Mucosa of descending colon (tissue), 3 donors: Measurements from ENCODE around the gene ASCL5. TPM values are rescaled to one million over a fixed set of nuclear protein-coding genes. Genes with fewer than 3 reads are reported as not detected.

Source experiments
- ATAC-seq: fragments of 200-7000 bp; cut with Tn5 transposase; one replicate; pipeline ENCODE4 v1.9.1; 2020; ENCODE audit warnings: mild to moderate bottlenecking, moderate library complexity
- DNase-seq, 3 donors: peaks; one replicate each; pipeline ENCODE4 v3.0.0-alpha.2; 2020
- H3K36me3 ChIP-seq: fragments of 200-600 bp; one replicate; pipeline ENCODE4 v1.8.0; 2021; ENCODE audit warnings: low read depth, mild to moderate bottlenecking
- H3K4me1 ChIP-seq: fragments of 200-600 bp; one replicate; pipeline ENCODE4 v1.8.0; 2021; ENCODE audit warnings: low read depth, mild to moderate bottlenecking
- H3K4me3 ChIP-seq: fragments of 200-600 bp; one replicate; pipeline ENCODE4 v1.8.0; 2021; ENCODE audit warnings: mild to moderate bottlenecking
- H3K9me3 ChIP-seq: fragments of 200-600 bp; one replicate; pipeline ENCODE4 v1.8.0; 2021; ENCODE audit warnings: mild to moderate bottlenecking
- CTCF ChIP-seq: fragments of 200-600 bp; IDR thresholded peaks from one replicate; pipeline ENCODE4 v1.8.0; 2022; ENCODE audit warnings: antibody characterized with exemption, mild to moderate bottlenecking
- intact Hi-C, 2 donors: fragments of 100-400 bp; cut with DNase I in 1 of 2; cut with micrococcal nuclease in 1 of 2; formaldehyde crosslinking; loops; one replicate each; pipeline versions ENCODE4 v1.11.0 to v1.11.1; 2022; cut with DNase I, micrococcal nuclease
- total RNA-seq, 3 donors: library from RNA; stranded (reverse); fragmentation: NEBNext Ultra II Directional in 2 of 3; extraction: Animal tissue kit (Norgen Biotek cat#: 25700) in 2 of 3; gene quantifications; one replicate each; pipeline versions ENCODE4 v1.2.1 to v1.2.4, GENCODE V29; 2021 to 2023
- donor health status: DM: no; HTN: no; CAD: no; lungs with moderate emphysema.
- donor health status: DM: no; HTN: no; CAD: no.
- donor health status: DM: no; HTN: yes; CAD: no.

ASCL5 gene
- total RNA-seq, 3 donors from 2014 or later, result not detected

- H3K4me3 ChIP-seq, result no peak overlapping the region
- no peaks in the 10 kb centered on the region for H3K9me3 ChIP-seq
- H3K4me1 ChIP-seq, result no peaks in the 10 kb centered on the region
Observed at GRCh38 chr1:201103666-201104065, 23.3 kb downstream of the ASCL5 start.

GRCh38 chr1:201100169-201100930 is 26.6 kb downstream of the ASCL5 start:
- H3K36me3 ChIP-seq, result no peaks in the 10 kb centered on the region
- intact Hi-C loops, result no loop called here
- H3K4me1 ChIP-seq, result no peaks in the 10 kb centered on the region
- H3K9me3 ChIP-seq, result no peaks in the 10 kb centered on the region
- ATAC-seq (no peak), DNase-seq (no peak)
- no peak overlapping the region for H3K4me3 ChIP-seq
- TF ChIP-seq CTCF, result no peak

More at GRCh38 chr1:201103666-201104065, 23.3 kb downstream of the ASCL5 start:
- no peaks in the 10 kb centered on the region for H3K36me3 ChIP-seq
- DNase-seq (no peak), ATAC-seq (no peak)
- no peak for TF ChIP-seq CTCF
- intact Hi-C loops, result no loop called here

- Histone ChIP-seq H3K36me3 (no peaks in the 10 kb centered on the region), H3K4me3 (no peak overlapping the region), H3K4me1 (no peaks in the 10 kb centered on the region), H3K9me3 (no peaks in the 10 kb centered on the region)
- TF ChIP-seq CTCF, result no peak
- intact Hi-C loops, result no loop called here
- ATAC-seq (no peak), DNase-seq (no peak)
Observed at GRCh38 chr1:201098992-201099677, 27.8 kb downstream of the ASCL5 start.

- intact Hi-C loops, result no loop called here
- H3K36me3 ChIP-seq, result no peaks in the 10 kb centered on the region
- H3K9me3 ChIP-seq, result no peaks in the 10 kb centered on the region
- ATAC-seq (no peak), DNase-seq (no peak)
- no peak overlapping the region for H3K4me3 ChIP-seq
- no peak for TF ChIP-seq CTCF
- H3K4me1 ChIP-seq, result no peaks in the 10 kb centered on the region
Observed at GRCh38 chr1:201096977-201097856, 29.8 kb downstream of the ASCL5 start.

- H3K9me3 ChIP-seq, result no peaks in the 10 kb centered on the region
- DNase-seq (no peak), ATAC-seq (no peak)
- no peaks in the 10 kb centered on the region for H3K4me1 ChIP-seq
- no peaks in the 10 kb centered on the region for H3K36me3 ChIP-seq
- intact Hi-C loops, result no loop called here
- no peak overlapping the region for H3K4me3 ChIP-seq
- no peak for TF ChIP-seq CTCF
Observed at GRCh38 chr1:201096041-201096461, 30.9 kb downstream of the ASCL5 start.
